WTC11 (cell line): ENCODE measurements around the gene RPUSD3.

Experiments used
- ATF2 ChIP-seq: sonication (generic); formaldehyde crosslinking; IDR thresholded peaks from 2 replicates; pipeline ENCODE4 v1.8.1; 2022; ENCODE audit warnings: low read depth, missing genetic modification reagents, borderline replicate concordance
- ATF6 ChIP-seq: sonication (generic); formaldehyde crosslinking; IDR thresholded peaks from 2 replicates; pipeline ENCODE4 v1.8.1; 2023; ENCODE audit warnings: mild to moderate bottlenecking, missing genetic modification reagents
- CTCF ChIP-seq: fragments of 200-600 bp; IDR thresholded peaks from 2 replicates; pipeline ENCODE4 v1.8.0; 2022; ENCODE audit warnings: antibody characterized with exemption
- ESRRA ChIP-seq: sonication (generic); formaldehyde crosslinking; IDR thresholded peaks from 2 replicates; pipeline ENCODE4 v1.8.1; 2022; ENCODE audit warnings: mild to moderate bottlenecking, missing genetic modification reagents, borderline replicate concordance
- RELA ChIP-seq: sonication (generic); formaldehyde crosslinking; IDR thresholded peaks from 2 replicates; pipeline ENCODE4 v1.8.1; 2022; ENCODE audit warnings: missing genetic modification reagents, mild to moderate bottlenecking, borderline replicate concordance
- RORB ChIP-seq: fragments of 250-450 bp; sonication (Bioruptor Pico); IDR thresholded peaks from 2 replicates; pipeline ENCODE4 v1.9.0; 2021; ENCODE audit warnings: mild to moderate bottlenecking
- TEAD4 ChIP-seq: sonication (generic); formaldehyde crosslinking; IDR thresholded peaks from 2 replicates; pipeline ENCODE4 v1.8.0; 2022; ENCODE audit warnings: mild to moderate bottlenecking, missing genetic modification reagents
- ZBTB43 ChIP-seq: sonication (generic); formaldehyde crosslinking; IDR thresholded peaks from 2 replicates; pipeline ENCODE4 v1.8.1; 2023; ENCODE audit warnings: mild to moderate bottlenecking, missing genetic modification reagents
- ZNF138 ChIP-seq: sonication (generic); formaldehyde crosslinking; conservative IDR thresholded peaks from 2 replicates; pipeline ENCODE4 v1.8.1; 2022; ENCODE audit warnings: mild to moderate bottlenecking, moderate library complexity, missing genetic modification reagents

- TF ChIP-seq ZNF138 (CRISPR knock-in tag) (no peak), ATF6 (CRISPR knock-in tag) (no peak), CTCF (no peak), ZBTB43 (no peak), ESRRA (no peak), TEAD4 (CRISPR knock-in tag) (no peak), ATF2 (CRISPR knock-in tag) (no peak), RELA (no peak), RORB (no peak)
Measured at GRCh38 chr3:9837701-9838582, 5.9 kb downstream of the RPUSD3 start.
